HG03521 (cell line): ENCODE measurements around the gene KCNH1.

Experiments
- ATAC-seq: cut with Tn5 transposase; IDR thresholded peaks from one replicate; pipeline ENCODE4 v1.9.1; 2021; ENCODE audit warnings: mild to moderate bottlenecking, moderate library complexity; ENCODE audit not compliant: unreplicated experiment

The KCNH1 gene

GRCh38 chr1:210815641-210816550 lies 318.1 kb downstream of the KCNH1 start:
- ATAC-seq: no peak

DNA sequence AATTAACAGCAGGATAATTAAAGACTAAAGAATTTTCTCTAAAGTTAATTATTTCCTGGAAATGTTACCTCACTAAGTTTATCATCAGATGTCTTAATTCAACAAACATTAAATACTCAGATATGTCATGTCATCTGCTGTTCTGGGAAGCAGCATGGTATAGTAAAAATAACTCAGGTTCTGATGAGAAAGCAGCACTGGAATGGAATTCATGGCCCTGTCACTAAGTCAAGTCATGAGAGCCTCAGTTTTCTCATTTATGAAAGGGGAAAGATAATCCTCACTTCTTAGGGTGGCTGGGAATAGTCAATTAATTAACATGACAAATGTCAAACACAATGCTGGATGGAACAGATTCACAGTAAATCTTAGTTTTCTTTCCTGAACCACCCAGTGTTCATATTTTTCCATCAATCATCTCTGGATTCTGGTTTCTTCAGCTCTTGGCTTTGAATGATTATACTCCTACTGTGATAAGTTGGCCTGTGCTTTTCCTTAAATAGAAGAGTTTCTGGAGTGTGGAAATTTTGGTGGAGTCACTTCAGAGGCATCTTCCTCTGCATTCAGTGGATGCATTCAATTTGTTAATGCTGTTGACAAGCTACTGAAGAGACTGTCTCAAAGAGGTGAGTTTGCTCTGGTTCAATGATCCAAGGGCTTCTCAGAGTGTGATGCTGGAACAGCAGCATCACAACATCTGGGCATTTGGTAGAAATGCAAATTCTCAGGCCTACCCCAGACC lies 319.4 kb downstream of the KCNH1 start:
- no peak for ATAC-seq

- ATAC-seq: no peak
Measured at GRCh38 chr1:210801501-210801900, 332.4 kb downstream of the KCNH1 start.

DNA sequence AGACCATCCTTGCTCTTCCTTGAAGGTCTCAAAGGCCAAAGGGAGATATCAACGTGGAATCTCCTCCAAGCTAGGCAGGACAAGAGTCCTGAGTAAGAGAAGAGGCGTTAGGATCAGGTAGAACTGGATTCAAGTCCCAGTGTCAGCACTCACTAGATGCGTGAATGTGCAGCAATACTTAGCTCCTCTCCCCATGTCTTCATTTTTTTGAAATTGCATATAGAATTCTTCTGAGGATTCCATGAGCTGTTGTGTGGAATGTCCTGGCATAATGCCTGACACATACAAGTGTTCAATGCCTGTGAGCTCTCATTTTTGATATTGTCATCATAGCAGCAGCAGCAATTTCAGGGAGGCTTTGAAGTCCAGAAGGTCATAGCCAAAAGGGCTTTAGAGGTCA lies 333.2 kb downstream of the KCNH1 start:
- ATAC-seq: no peak

DNA sequence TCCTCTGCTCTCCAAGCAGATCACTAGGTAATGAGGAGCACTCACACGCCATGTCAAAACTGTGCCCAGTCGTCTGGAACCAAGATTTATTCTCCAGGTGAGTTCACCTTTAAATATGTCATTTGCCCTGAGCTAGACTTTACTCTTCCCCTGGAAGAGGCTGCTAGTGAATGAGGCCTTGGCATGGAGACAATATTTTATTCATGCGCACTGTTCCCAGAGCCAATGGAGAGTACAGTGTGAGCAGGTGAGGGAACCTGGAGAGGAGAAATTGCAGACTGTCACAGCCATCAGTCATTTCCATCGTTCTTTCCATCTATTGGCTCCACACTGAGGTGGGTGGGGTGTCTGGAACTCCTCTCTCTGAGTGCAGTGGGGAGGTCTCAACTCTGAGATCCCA lies 333.6 kb downstream of the KCNH1 start:
- ATAC-seq: no peak

GRCh38 chr1:210797422-210797821 lies 336.5 kb downstream of the KCNH1 start:
- ATAC-seq: no peak

DNA sequence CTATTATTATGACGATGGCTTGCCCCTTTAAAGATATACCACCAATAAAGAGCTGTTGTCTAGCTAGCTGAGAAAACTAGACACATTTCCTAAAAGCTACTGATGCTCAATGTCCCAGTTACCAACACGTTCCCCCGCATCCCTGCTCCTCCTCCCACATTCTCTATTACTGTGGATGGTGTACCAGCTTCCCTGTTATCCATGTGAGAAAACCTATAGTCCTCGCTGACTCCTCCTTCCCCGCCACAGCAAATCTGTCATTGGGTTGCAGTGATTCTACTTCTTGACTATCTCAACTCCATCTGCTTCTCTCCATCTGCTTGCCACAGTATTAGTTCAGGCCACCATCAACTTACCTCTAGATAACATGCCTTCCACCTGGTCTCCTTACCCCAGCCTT lies 337.5 kb downstream of the KCNH1 start:
- no peak for ATAC-seq

GRCh38 chr1:210794445-210794844 lies 339.5 kb downstream of the KCNH1 start:
- ATAC-seq: no peak

DNA sequence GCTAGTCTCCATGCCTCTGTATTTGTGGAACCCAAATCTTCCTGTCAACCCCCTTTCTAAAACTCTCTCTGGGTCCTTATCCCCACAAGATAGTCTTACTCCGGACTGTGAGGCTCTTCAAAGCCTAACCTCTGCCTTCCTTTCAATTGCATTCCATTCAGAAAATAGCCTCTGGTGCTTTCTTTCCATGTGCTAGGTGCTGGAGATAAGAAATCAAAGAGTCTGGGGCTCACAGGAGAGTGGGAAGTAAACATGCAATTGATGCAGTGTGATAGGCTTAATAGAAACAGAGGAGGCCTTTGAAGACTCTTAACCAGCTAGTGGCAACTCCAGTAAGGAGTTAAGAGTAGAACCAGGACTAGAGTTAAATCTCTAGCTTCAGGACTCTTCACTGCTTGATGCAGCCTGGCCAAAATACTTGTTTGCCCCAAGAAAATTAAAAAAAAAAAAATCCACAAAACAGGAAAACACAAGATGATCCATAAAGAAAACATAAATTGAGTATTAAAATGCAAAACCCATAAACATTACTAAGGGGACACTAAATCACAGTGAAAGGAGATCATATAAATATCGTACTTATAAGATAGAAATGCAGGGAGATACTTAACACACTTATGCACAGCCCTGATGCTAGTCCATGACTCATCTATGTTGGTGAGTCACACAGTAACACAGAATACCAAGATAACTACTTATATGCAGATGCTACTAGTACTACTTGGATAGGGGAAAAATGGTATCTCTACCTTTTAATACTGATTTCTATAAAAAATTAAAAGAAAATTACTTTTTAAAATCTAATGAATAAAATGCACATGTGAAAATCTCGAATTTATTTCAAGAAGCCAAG lies 341.5 kb downstream of the KCNH1 start:
- no peak for ATAC-seq

DNA sequence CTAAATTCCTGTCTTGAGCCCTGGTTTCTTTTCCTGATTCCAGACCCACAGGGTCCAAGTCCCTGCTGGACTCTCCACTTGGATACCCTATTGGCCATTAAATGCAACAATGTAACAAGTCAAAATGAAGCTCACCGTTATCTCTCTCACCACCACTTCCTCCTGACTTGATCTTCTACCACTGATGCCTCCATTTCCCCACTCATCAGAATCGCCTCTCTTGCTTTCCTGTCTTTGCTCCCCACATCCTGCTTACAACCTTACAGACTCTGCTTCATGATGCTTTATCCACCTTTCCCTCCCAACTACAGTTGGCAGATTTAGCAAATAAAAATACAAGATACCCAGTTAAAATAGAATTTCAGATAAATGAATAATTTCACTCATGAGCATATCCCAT lies 343.8 kb downstream of the KCNH1 start:
- no peak for ATAC-seq

DNA sequence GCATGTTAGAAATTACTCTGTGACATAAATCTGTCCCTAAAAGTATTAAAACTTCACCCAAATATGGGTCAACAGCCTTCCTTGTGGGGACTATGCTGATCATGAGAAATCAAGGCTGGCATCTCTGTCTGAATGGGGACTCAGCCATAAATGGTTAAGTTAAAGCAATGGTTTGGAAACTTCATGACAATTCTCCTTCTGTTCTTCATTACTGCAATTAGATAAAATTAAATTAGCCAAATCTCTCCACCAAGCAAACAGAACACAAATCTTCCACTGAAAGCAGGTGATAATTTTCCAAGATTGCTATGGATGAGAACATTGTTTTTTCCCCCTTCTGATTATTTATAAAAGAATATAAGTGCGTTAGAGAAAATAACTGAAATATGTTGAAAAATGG lies 346.1 kb downstream of the KCNH1 start:
- ATAC-seq: no peak

DNA sequence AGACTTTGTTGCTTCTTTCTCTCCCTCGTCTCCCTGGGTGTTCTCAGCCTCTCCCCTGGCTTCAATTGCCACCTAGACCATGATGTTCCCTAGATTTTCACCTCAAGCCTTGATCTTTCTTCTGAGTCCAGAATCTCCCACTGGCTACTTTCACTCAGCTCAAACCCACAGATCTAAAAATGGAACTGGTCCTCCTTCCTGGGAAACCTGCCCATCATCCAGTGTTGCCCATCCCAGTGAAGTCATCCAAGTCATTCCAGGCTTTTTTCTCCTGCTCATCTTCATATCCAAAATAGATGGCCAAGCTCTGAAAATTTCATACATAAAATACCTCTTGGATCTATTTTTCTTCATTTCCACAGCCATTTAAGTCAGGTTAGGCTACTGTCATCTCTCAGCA lies 347.4 kb downstream of the KCNH1 start:
- no peak for ATAC-seq

GRCh38 chr1:210783925-210784324 lies 350.0 kb downstream of the KCNH1 start:
- ATAC-seq: no peak

- no peak for ATAC-seq
Measured at GRCh38 chr1:210781652-210782051, 352.3 kb downstream of the KCNH1 start.

DNA sequence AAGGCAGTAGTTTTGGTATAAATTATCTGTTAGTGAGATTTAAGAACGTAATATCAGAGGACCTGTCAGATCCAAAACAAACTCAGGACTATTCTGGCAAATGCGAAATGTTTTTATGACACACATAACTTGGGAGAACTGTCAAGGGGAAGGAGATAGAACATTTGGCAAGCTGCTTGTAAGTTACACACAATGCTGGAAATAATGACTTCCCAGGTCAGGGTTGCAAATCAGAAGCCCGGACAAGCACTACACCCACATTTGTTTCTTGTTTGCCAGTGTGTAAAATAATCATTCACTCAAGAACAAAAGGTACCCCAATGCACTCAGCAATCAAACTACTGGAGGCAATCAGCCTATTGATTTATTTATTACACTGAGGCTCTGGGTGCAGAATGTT lies 354.7 kb downstream of the KCNH1 start:
- ATAC-seq: no peak

DNA sequence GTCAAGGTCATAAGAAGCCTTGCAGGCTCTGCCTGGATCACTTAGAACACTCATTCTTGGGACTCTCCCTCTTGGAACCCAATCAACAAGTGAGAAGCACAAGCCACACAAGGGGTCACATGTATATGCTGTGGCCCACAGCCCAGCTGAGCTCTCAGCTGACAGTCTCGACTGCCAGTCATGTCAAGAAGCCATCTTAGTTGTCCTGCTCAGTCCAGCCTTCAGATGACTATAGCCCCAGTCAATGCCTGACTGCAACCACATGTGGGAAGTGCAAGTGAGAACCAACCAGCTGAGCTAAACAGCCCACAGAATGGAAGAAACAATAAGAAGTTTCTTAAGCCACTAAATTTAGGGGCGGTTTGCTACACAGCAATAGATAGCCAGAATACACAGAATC lies 356.0 kb downstream of the KCNH1 start:
- ATAC-seq: no peak

DNA sequence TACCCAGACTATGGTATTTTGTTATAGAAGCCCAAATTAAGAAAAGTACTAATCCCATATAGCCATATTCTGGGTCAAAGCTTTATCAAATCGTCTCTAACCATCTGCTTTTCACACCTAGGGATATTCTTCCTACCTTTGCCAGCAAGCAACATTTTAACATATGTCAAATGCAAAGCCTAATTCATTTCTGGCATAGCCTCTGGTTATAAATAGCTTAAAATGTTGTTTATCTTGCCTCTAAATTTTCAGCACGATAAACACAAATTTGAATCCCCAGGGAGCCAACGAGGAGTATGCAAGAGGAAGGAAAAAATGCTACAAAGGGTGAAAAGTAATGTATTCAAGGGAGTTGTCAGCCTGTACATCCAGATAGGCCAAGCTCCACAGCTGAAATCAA lies 357.2 kb downstream of the KCNH1 start:
- no peak for ATAC-seq

- no peak for ATAC-seq
Measured at GRCh38 chr1:210775289-210775688, 358.7 kb downstream of the KCNH1 start.

GRCh38 chr1:210773450-210773849 lies 360.5 kb downstream of the KCNH1 start:
- no peak for ATAC-seq

GRCh38 chr1:210771131-210771530 lies 362.8 kb downstream of the KCNH1 start:
- ATAC-seq: no peak

DNA sequence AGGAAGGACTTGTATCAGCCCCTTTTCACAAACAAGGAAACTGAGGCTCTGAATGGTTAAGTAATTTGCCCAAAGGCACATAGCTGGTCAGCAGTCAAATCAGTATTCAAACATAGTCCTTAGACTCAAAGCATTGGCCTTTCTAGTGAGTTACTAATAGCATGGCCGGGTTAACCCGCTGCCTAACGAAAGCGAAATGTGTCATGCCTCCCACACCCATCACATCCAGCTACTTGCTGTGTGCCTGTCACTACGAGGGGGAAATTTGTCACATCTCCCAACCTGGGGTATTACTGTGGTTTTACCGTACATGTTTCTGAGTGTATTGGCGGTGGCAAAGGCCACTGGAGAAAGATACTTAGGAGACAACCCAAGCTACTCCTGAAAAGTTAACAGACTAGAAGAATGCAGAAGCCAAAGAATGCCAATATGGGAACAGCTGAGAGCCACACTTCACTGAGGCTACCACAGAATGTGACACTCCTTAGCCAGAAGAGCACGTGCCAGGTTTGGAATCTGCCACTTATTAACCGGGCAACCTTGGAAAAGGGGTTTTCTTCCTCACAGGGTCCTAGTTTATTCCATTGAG lies 363.5 kb downstream of the KCNH1 start:
- no peak for ATAC-seq
